ENCODE measurements around the gene STK24.

- TF ChIP-seq CTCF (IDR thresholded peaks at IDR 0.05) (no peak), EP300 (IDR thresholded peaks at IDR 0.05) (no peak), RAD21 (conservative IDR thresholded peaks at IDR 0.05 in 1 of 2, IDR thresholded peaks at IDR 0.05 in 1 of 2) (no peak), POLR2A (IDR thresholded peaks at IDR 0.05; ENCODE audit: low read length) (no peak), HDAC2 (IDR thresholded peaks at IDR 0.05) (no peak), MAX (IDR thresholded peaks at IDR 0.05) (no peak), USF2 (IDR thresholded peaks at IDR 0.05) (no peak), ELK1 (IDR thresholded peaks at IDR 0.05; ENCODE audit: low read depth, low read length) (no peak)
- TF ChIP-seq, protein P1, sequence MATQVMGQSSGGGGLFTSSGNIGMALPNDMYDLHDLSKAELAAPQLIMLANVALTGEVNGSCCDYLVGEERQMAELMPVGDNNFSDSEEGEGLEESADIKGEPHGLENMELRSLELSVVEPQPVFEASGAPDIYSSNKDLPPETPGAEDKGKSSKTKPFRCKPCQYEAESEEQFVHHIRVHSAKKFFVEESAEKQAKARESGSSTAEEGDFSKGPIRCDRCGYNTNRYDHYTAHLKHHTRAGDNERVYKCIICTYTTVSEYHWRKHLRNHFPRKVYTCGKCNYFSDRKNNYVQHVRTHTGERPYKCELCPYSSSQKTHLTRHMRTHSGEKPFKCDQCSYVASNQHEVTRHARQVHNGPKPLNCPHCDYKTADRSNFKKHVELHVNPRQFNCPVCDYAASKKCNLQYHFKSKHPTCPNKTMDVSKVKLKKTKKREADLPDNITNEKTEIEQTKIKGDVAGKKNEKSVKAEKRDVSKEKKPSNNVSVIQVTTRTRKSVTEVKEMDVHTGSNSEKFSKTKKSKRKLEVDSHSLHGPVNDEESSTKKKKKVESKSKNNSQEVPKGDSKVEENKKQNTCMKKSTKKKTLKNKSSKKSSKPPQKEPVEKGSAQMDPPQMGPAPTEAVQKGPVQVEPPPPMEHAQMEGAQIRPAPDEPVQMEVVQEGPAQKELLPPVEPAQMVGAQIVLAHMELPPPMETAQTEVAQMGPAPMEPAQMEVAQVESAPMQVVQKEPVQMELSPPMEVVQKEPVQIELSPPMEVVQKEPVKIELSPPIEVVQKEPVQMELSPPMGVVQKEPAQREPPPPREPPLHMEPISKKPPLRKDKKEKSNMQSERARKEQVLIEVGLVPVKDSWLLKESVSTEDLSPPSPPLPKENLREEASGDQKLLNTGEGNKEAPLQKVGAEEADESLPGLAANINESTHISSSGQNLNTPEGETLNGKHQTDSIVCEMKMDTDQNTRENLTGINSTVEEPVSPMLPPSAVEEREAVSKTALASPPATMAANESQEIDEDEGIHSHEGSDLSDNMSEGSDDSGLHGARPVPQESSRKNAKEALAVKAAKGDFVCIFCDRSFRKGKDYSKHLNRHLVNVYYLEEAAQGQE (IDR thresholded peaks at IDR 0.05), result no peak
These were observed 32.8 kb upstream of the STK24 start for GRCh38 chr13:98609756-98610155.

All from A549 (cell line).